ENCODE measurements around the gene RIMS3. TPM values are rescaled to one million over a fixed set of nuclear protein-coding genes. Genes with fewer than 3 reads are reported as not detected.
"Not testable (repeated sequence)": the region's sequence is repeated elsewhere in the genome, so short reads cannot be mapped to it uniquely, and the experiment has no call there.

The RIMS3 gene
- total RNA-seq, 2 donors from 2014 or later, result 8.8 to 9.3 TPM

GRCh38 chr1:40702810-40703209, 37.3 kb upstream of the RIMS3 start:
- H3K9me3 Mint-ChIP-seq; H3K36me3 Mint-ChIP-seq (ENCODE audit: insufficient read depth in 2 of 2); H3K4me3 Mint-ChIP-seq; H3K27me3 Mint-ChIP-seq (ENCODE audit: low read depth); H3K27ac Mint-ChIP-seq; DNase-seq; ATAC-seq (replicated peaks in 1 of 2): not testable (repeated sequence)
- H3K4me1 Mint-ChIP-seq (ENCODE audit: low read depth), result peaks cover 64% of the 10 kb centered on the region

GRCh38 chr1:40701684-40702083, 36.2 kb upstream of the RIMS3 start:
- Mint-ChIP-seq H3K4me1 (ENCODE audit: low read depth) (peaks cover 75% of the 10 kb centered on the region), H3K9me3 (no peaks in the 10 kb centered on the region), H3K4me3 (no peak overlapping the region), H3K27me3 (ENCODE audit: low read depth) (no peaks in the 10 kb centered on the region), H3K36me3 (ENCODE audit: insufficient read depth in 2 of 2) (peaks cover 4 to 9% of the 10 kb centered on the region in 2 donors), H3K27ac (no peak overlapping the region)
- DNase-seq (no peak), ATAC-seq (replicated peaks in 1 of 2) (no peak)

GRCh38 chr1:40699787-40700186, 34.3 kb upstream of the RIMS3 start:
- peak; percentile 80 to 94 for ATAC-seq (replicated peaks in 1 of 2)
- peak overlapping the region in 1 of 2 donors; percentile 73 for H3K4me3 Mint-ChIP-seq

GRCh38 chr1:40697436-40697835, 32.0 kb upstream of the RIMS3 start:
- ATAC-seq (replicated peaks in 1 of 2) (no peak), DNase-seq (no peak)
- peaks cover 8 to 10% of the 10 kb centered on the region in 2 donors for H3K36me3 Mint-ChIP-seq (ENCODE audit: insufficient read depth in 2 of 2)
- peak overlapping the region; percentile 27 for H3K27ac Mint-ChIP-seq
- H3K27me3 Mint-ChIP-seq (ENCODE audit: low read depth), result no peaks in the 10 kb centered on the region
- peak overlapping the region in 1 of 2 donors; percentile 65 for H3K4me3 Mint-ChIP-seq
- H3K9me3 Mint-ChIP-seq, result no peaks in the 10 kb centered on the region
- peaks cover 85% of the 10 kb centered on the region for H3K4me1 Mint-ChIP-seq (ENCODE audit: low read depth)

More at GRCh38 chr1:40699787-40700186, 34.3 kb upstream of the RIMS3 start:
- Mint-ChIP-seq H3K4me1 (ENCODE audit: low read depth) (peaks cover 85% of the 10 kb centered on the region), H3K9me3 (no peaks in the 10 kb centered on the region), H3K36me3 (ENCODE audit: insufficient read depth in 2 of 2) (peaks cover 5 to 9% of the 10 kb centered on the region in 2 donors), H3K27me3 (ENCODE audit: low read depth) (no peaks in the 10 kb centered on the region), H3K27ac (peak overlapping the region; percentile 45)
- DNase-seq, result peak in 1 of 2 donors; percentile 17

- no peak overlapping the region for H3K27ac Mint-ChIP-seq
- H3K36me3 Mint-ChIP-seq (ENCODE audit: insufficient read depth in 2 of 2), result peaks cover 13 to 14% of the 10 kb centered on the region in 2 donors
- H3K4me1 Mint-ChIP-seq (ENCODE audit: low read depth), result peaks cover 80% of the 10 kb centered on the region
- ATAC-seq (replicated peaks in 1 of 2) (no peak), DNase-seq (no peak)
- no peaks in the 10 kb centered on the region for H3K9me3 Mint-ChIP-seq
- H3K4me3 Mint-ChIP-seq, result peak overlapping the region in 1 of 2 donors; percentile 65
- H3K27me3 Mint-ChIP-seq (ENCODE audit: low read depth), result no peaks in the 10 kb centered on the region
Observed at GRCh38 chr1:40696294-40696693, 30.8 kb upstream of the RIMS3 start.

GRCh38 chr1:40694353-40694874, 28.9 kb upstream of the RIMS3 start:
- peaks cover 84% of the 10 kb centered on the region for H3K4me1 Mint-ChIP-seq (ENCODE audit: low read depth)
- DNase-seq (peak; percentile 8 to 10), ATAC-seq (replicated peaks in 1 of 2) (peak; percentile 5 to 24)
- peaks cover 16% of the 10 kb centered on the region in 2 donors for H3K36me3 Mint-ChIP-seq (ENCODE audit: insufficient read depth in 2 of 2)
- peak overlapping the region; percentile 98 for H3K4me3 Mint-ChIP-seq
- H3K9me3 Mint-ChIP-seq, result no peaks in the 10 kb centered on the region
- H3K27ac Mint-ChIP-seq, result peak overlapping the region; percentile 79
- no peaks in the 10 kb centered on the region for H3K27me3 Mint-ChIP-seq (ENCODE audit: low read depth)

- H3K4me3 Mint-ChIP-seq, result peak overlapping the region; percentile 98
- ATAC-seq (replicated peaks in 1 of 2), result no peak
- peaks cover 74% of the 10 kb centered on the region for H3K4me1 Mint-ChIP-seq (ENCODE audit: low read depth)
Observed at GRCh38 chr1:40693425-40693824, 27.9 kb upstream of the RIMS3 start.

GRCh38 chr1:40692429-40692895, 27.0 kb upstream of the RIMS3 start:
- H3K27ac Mint-ChIP-seq, result peak overlapping the region; percentile 79
- H3K27me3 Mint-ChIP-seq (ENCODE audit: low read depth), result no peaks in the 10 kb centered on the region
- no peak for ATAC-seq (replicated peaks in 1 of 2)
- no peak for DNase-seq
- H3K9me3 Mint-ChIP-seq, result no peaks in the 10 kb centered on the region
- H3K4me3 Mint-ChIP-seq, result peak overlapping the region; percentile 98
- peaks cover 12 to 19% of the 10 kb centered on the region in 2 donors for H3K36me3 Mint-ChIP-seq (ENCODE audit: insufficient read depth in 2 of 2)
- H3K4me1 Mint-ChIP-seq (ENCODE audit: low read depth), result peaks cover 66% of the 10 kb centered on the region

More at GRCh38 chr1:40693425-40693824, 27.9 kb upstream of the RIMS3 start:
- no peak for DNase-seq
- Mint-ChIP-seq H3K27ac (peak overlapping the region; percentile 79), H3K36me3 (ENCODE audit: insufficient read depth in 2 of 2) (peaks cover 14 to 16% of the 10 kb centered on the region in 2 donors), H3K9me3 (no peaks in the 10 kb centered on the region), H3K27me3 (ENCODE audit: low read depth) (no peaks in the 10 kb centered on the region)

- H3K4me1 Mint-ChIP-seq (ENCODE audit: low read depth), result peaks cover 60% of the 10 kb centered on the region
- peak; percentile 96 to 97 for DNase-seq
- H3K27me3 Mint-ChIP-seq (ENCODE audit: low read depth), result no peaks in the 10 kb centered on the region
- H3K27ac Mint-ChIP-seq, result peak within 1 kb of the TSS; percentile 97
- ATAC-seq (replicated peaks in 1 of 2), result peak; percentile 86
- H3K36me3 Mint-ChIP-seq (ENCODE audit: insufficient read depth in 2 of 2), result peaks cover 7 to 17% of the 10 kb centered on the region in 2 donors
- peak within 1 kb of the TSS; percentile 98 for H3K4me3 Mint-ChIP-seq
- H3K9me3 Mint-ChIP-seq, result peaks cover 0 to under 1% of the 10 kb centered on the region in 2 donors
Observed at GRCh38 chr1:40691538-40692428, 26.3 kb upstream of the RIMS3 start, which contains the start of gene NFYC. Gene NFYC, plus strand, starts transcription at chr1:40691704. Its CDS starts 47,140 bp downstream, at chr1:40738844.

GRCh38 chr1:40690771-40691537, 25.5 kb upstream of the RIMS3 start:
- Mint-ChIP-seq H3K27ac (peak overlapping the region; percentile 97), H3K4me1 (ENCODE audit: low read depth) (peaks cover 51% of the 10 kb centered on the region), H3K27me3 (ENCODE audit: low read depth) (no peaks in the 10 kb centered on the region), H3K36me3 (ENCODE audit: insufficient read depth in 2 of 2) (peaks cover 7 to 18% of the 10 kb centered on the region in 2 donors), H3K9me3 (peaks cover 0 to 2% of the 10 kb centered on the region in 2 donors), H3K4me3 (peak overlapping the region; percentile 98)
- ATAC-seq (replicated peaks in 1 of 2), result no peak
- DNase-seq, result no peak

GRCh38 chr1:40689737-40690136, 24.3 kb upstream of the RIMS3 start:
- Mint-ChIP-seq H3K27ac (no peak overlapping the region), H3K27me3 (ENCODE audit: low read depth) (no peaks in the 10 kb centered on the region), H3K9me3 (peaks cover 0 to 2% of the 10 kb centered on the region in 2 donors), H3K4me1 (ENCODE audit: low read depth) (peaks cover 45% of the 10 kb centered on the region), H3K4me3 (no peak overlapping the region), H3K36me3 (ENCODE audit: insufficient read depth in 2 of 2) (peaks cover 7 to 18% of the 10 kb centered on the region in 2 donors)
- DNase-seq, result no peak
- ATAC-seq (replicated peaks in 1 of 2), result no peak

GRCh38 chr1:40687661-40688060, 22.2 kb upstream of the RIMS3 start:
- H3K27me3 Mint-ChIP-seq (ENCODE audit: low read depth), result no peaks in the 10 kb centered on the region
- no peak overlapping the region for H3K4me3 Mint-ChIP-seq
- no peak overlapping the region for H3K27ac Mint-ChIP-seq
- DNase-seq (no peak), ATAC-seq (replicated peaks in 1 of 2) (no peak)
- H3K9me3 Mint-ChIP-seq, result peaks cover 0 to 2% of the 10 kb centered on the region in 2 donors
- H3K36me3 Mint-ChIP-seq (ENCODE audit: insufficient read depth in 2 of 2), result peaks cover 7 to 16% of the 10 kb centered on the region in 2 donors
- H3K4me1 Mint-ChIP-seq (ENCODE audit: low read depth), result peaks cover 25% of the 10 kb centered on the region
